NCI-H82 treated with DMSO at 0.1 percent for 48 hours (cell line): ENCODE results near the gene KANSL1.
"Not testable (repeated sequence)": the region's sequence is repeated elsewhere in the genome, so short reads cannot be mapped to it uniquely, and the experiment has no call there.

Experiments used
- DNase-seq: peaks from one replicate; lab custom pipeline; 2025; ENCODE audit not compliant: unreplicated experiment; lab: John Stamatoyannopoulos, UW

Gene KANSL1

GRCh38 chr17:46193626-46194392 lies 580 bp upstream of the KANSL1 start:
- DNase-seq = peak; percentile 84

GRCh38 chr17:46192439-46193150 lies 634 bp downstream of the KANSL1 start:
- peak; percentile 30 for DNase-seq

GRCh38 chr17:46192189-46192438 lies 1.1 kb downstream of the KANSL1 start:
- DNase-seq = no peak

GRCh38 chr17:46191322-46192188 lies 1.7 kb downstream of the KANSL1 start:
- peak; percentile 26 for DNase-seq

- no peak for DNase-seq
Observed at GRCh38 chr17:46190763-46191162, 2.5 kb downstream of the KANSL1 start.

GRCh38 chr17:46186827-46187235 lies 6.4 kb downstream of the KANSL1 start:
- peak; percentile 16 for DNase-seq

GRCh38 chr17:46184696-46185095 lies 8.5 kb downstream of the KANSL1 start:
- no peak for DNase-seq

GRCh38 chr17:46183383-46183782 lies 9.8 kb downstream of the KANSL1 start:
- not testable (repeated sequence) for DNase-seq

GRCh38 chr17:46182961-46183360 lies 10.3 kb downstream of the KANSL1 start:
- no peak for DNase-seq

GRCh38 chr17:46181940-46182339 lies 11.3 kb downstream of the KANSL1 start:
- DNase-seq = no peak

- not testable (repeated sequence) for DNase-seq
Observed at GRCh38 chr17:46181316-46181715, 11.9 kb downstream of the KANSL1 start.

GRCh38 chr17:46180892-46181274 lies 12.3 kb downstream of the KANSL1 start:
- no peak for DNase-seq

GRCh38 chr17:46180185-46180891 lies 12.9 kb downstream of the KANSL1 start:
- DNase-seq = not testable (repeated sequence)

- no peak for DNase-seq
Observed at GRCh38 chr17:46179375-46179999, 13.7 kb downstream of the KANSL1 start.

GRCh38 chr17:46178550-46179214 lies 14.5 kb downstream of the KANSL1 start:
- no peak for DNase-seq

GRCh38 chr17:46176975-46177374 lies 16.3 kb downstream of the KANSL1 start:
- no peak for DNase-seq

- no peak for DNase-seq
Observed at GRCh38 chr17:46175891-46176290, 17.3 kb downstream of the KANSL1 start.

- DNase-seq = no peak
Observed at GRCh38 chr17:46173153-46173552, 20.1 kb downstream of the KANSL1 start.

GRCh38 chr17:46171939-46172338 lies 21.3 kb downstream of the KANSL1 start:
- no peak for DNase-seq
